GM18517 (cell line): ENCODE measurements around the gene ART5.
"Not testable (repeated sequence)": the region's sequence is repeated elsewhere in the genome, so short reads cannot be mapped to it uniquely, and the experiment has no call there.

ENCODE experiments used
- ATAC-seq: cut with Tn5 transposase; IDR thresholded peaks from one replicate; pipeline ENCODE4 v1.9.1; 2021; ENCODE audit warnings: mild to moderate bottlenecking, moderate library complexity; ENCODE audit not compliant: unreplicated experiment

The ART5 gene

DNA sequence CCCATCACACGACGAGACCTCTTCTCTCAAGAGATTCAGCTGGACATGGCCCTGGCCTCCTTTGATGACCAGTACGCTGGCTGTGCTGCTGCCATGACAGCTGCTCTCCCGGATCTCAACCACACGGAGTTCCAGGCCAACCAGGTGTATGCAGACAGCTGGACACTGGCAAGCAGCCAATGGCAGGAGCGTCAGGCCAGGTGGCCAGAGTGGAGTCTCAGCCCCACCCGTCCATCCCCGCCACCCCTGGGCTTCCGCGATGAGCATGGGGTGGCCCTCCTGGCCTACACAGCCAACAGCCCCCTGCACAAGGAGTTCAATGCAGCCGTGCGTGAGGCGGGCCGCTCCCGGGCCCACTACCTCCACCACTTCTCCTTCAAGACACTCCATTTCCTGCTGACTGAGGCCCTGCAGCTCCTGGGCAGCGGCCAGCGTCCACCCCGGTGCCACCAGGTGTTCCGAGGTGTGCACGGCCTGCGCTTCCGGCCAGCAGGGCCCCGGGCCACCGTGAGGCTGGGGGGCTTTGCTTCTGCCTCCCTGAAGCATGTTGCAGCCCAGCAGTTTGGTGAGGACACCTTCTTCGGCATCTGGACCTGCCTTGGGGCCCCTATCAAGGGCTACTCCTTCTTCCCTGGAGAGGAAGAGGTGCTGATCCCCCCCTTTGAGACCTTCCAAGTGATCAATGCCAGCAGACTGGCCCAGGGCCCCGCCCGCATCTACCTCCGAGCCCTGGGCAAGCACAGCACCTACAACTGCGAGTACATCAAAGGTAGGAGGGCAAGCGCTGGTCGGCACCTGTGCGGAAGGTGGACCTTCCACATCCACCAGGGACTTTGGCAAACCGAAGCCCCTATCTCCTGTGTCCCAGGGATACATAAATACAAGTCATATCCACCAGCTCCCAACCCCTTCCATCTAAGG lies 18.1 kb upstream of the ART5 start:
- ATAC-seq: no peak

- no peak for ATAC-seq
Observed at GRCh38 chr11:3658252-3658651, 16.5 kb upstream of the ART5 start.

- not testable (repeated sequence) for ATAC-seq
Observed at GRCh38 chr11:3657331-3657730, 15.5 kb upstream of the ART5 start.

- no peak for ATAC-seq
Observed at GRCh38 chr11:3655547-3655946, 13.8 kb upstream of the ART5 start.

GRCh38 chr11:3652514-3652913 lies 10.7 kb upstream of the ART5 start:
- ATAC-seq: not testable (repeated sequence)

- ATAC-seq: not testable (repeated sequence)
Observed at GRCh38 chr11:3649374-3649773, 7.6 kb upstream of the ART5 start.

- ATAC-seq: not testable (repeated sequence)
Observed at GRCh38 chr11:3648843-3649242, 7.1 kb upstream of the ART5 start.

DNA sequence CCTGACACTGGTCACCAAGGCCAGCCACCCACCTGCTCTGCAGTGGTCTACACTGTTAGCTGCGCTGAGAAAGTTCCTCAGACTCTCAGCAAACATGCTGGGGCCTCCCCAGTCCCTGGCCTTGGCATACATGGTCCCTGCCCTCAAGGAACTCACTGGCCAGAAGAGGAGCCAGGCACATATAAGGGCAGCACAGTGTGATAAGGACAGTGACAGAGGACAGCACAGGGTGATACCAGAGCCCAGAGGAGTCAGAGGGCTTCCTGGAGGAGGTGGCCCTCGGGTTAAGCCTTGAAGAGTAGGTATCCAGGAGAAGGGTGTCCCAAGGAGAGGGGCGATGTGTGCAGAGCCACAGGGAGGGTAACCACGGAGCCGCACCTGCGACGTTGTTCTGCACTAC lies 3.8 kb upstream of the ART5 start:
- ATAC-seq: no peak

GRCh38 chr11:3644817-3645235 lies 3.0 kb upstream of the ART5 start, which contains the start of gene ART1:
ART1 (plus strand) TSS chr11:3645128; CDS start chr11:3659214, 14,086 bp downstream.
- no peak for ATAC-seq

GRCh38 chr11:3643102-3643546 lies 1.3 kb upstream of the ART5 start:
- ATAC-seq: not testable (repeated sequence)

- no peak for ATAC-seq
Observed at GRCh38 chr11:3642071-3642951, 519 bp upstream of the ART5 start.

DNA sequence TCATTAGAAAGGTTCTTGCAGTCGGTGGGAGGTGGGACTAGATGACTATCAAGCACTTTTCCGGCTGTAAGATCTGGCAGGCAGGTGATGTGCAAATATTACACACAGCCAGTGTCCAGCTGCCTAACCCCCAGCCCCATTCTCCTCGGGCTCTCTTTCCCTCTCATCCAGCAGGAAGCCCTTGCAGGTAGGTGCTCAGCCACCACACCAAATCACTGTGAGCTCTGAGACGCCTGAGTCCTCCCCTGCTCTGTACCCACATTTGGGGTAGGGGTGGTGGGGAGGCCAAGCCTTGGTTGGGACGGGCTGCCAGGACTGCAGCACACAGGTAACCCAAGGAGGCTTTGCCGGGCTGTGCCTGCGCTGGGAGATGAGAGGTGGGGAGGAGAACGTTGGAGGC lies 601 bp downstream of the ART5 start:
- ATAC-seq: no peak

GRCh38 chr11:3639841-3640240 lies 2.0 kb downstream of the ART5 start:
- no peak for ATAC-seq

GRCh38 chr11:3638513-3638912 lies 3.3 kb downstream of the ART5 start:
- ATAC-seq: no peak

GRCh38 chr11:3637201-3637600 lies 4.6 kb downstream of the ART5 start:
- ATAC-seq: no peak

DNA sequence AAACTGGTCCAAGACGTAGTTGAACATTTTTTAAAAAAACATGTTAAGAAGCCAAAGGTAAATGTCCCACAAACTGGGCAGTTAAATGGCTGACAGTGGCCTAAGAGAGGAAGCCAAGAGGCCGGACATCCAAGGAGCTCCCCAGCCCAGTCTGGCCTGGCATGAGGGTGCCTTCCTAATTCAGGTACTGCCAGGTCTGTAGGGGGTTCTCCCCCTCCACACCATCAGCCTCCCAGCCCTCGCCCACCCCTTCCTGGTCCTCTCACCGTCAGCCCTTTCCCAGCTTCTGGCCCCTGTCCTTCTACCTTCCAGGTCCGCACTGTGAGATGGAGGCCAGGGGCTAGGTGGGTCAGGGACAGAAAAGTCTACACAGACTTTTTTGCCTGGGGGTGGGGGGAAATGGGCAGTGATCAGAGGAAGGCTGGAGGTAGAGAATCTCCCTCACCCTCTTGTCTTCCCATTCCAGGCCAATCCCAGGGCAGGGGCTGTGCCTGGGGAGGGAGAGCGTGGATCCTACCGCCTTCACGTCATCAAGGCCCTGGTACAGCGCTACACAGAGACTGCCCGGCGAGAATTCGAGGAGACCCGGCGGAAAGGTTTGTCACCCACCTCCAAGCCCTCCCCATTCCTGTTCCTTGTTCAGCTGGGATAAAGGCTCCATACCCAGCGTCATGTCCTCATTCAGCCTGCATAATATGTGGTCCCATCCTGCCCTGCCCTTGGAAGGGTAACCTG lies 6.0 kb downstream of the ART5 start:
- no peak for ATAC-seq

- no peak for ATAC-seq
Observed at GRCh38 chr11:3632070-3632660, 9.6 kb downstream of the ART5 start.

DNA sequence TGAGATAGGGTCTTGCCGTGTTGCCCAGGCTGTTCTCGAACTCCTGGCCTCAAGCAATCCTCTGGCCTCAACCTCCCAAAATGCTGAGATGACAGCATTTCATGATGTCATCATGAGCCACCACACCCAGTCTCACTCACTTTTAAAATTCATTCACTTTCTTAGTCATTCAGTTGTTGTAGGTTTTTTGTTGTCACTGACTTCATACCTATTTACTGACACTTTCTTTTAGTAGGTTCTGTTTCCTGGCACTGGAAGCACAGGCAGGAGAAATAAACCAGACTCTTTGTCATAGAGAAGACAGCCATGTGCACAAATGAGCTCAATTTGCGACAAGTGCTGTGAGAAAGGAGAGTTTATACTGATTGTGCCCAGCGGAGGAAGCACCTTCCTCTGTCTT lies 10.5 kb downstream of the ART5 start:
- ATAC-seq: no peak

- no peak for ATAC-seq
Observed at GRCh38 chr11:3627291-3627690, 14.5 kb downstream of the ART5 start.

DNA sequence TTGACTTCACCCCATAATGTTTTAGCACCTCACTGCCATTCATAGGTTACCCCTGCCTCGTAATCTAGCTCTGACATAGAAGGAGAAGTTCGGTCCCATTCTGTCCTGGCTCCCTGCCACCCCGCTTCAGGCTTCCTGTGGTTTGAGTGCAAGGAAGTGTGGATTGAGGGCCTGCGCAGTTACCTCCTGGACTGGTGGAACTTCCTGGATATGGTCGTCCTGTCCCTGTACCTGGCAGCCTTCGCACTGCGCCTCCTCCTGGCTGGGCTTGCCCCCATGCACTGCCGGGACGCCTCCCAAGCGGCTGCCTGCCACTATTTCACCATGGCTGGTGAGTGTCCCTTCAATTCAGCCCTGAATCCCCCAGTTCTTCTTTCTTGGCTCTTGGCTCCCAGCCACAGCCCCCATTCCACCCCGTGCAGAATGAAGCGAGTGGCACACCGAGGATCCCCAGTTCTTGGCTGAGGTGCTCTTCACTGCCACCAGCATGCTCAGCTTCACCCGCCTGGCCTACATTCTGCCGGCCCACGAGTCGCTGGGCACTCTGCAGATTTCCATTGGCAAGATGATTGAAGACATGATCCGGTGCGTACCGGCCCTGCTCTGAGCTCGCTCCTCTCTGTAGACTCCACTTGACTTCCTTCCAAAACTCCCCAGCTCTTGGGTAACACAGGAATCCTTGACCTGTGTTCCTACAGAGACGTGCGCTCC lies 15.4 kb downstream of the ART5 start:
- no peak for ATAC-seq
